CD4-positive, alpha-beta memory T cell (primary cell): ENCODE results near the gene GPR161. TPM values are rescaled to one million over a fixed set of nuclear protein-coding genes. Genes with fewer than 3 reads are reported as not detected.

ENCODE experiments used
- CTCF ChIA-PET: fragments of 350-600 bp; sonication (Branson Sonifier 250); formaldehyde crosslinking; loops from one replicate; lab custom pipeline; 2021; ENCODE audit warnings: inconsistent platforms; ENCODE audit not compliant: partially characterized antibody; lab: Charles Lee
- POLR2A ChIA-PET: fragments of 350-600 bp; sonication (Branson Sonifier 250); formaldehyde crosslinking; loops from one replicate; lab custom pipeline; 2021; ENCODE audit not compliant: partially characterized antibody; lab: Charles Lee
- DNase-seq, 5 donors: peaks; one replicate each; pipeline versions ENCODE4 v3.0.0 to v3.0.0-alpha.2; 2020 to 2022; ENCODE audit warnings: mixed read lengths in 1 of 5
- H3K27ac ChIP-seq: one replicate; pipeline ENCODE4 v1.7.0; 2013; ENCODE audit warnings: low read depth, low read length
- H3K27me3 ChIP-seq: 2 replicates; pipeline ENCODE4 v1.7.0; 2013; ENCODE audit warnings: mild to moderate bottlenecking, low read length, moderate library complexity; ENCODE audit not compliant: insufficient read depth
- H3K36me3 ChIP-seq: 2 replicates; pipeline ENCODE4 v1.7.0; 2013; ENCODE audit warnings: mild to moderate bottlenecking, low read length, moderate library complexity; ENCODE audit not compliant: insufficient read depth
- H3K4me1 ChIP-seq: 2 replicates; pipeline ENCODE4 v1.7.0; 2013; ENCODE audit warnings: mild to moderate bottlenecking, low read length, moderate library complexity; ENCODE audit not compliant: insufficient read depth
- H3K4me3 ChIP-seq, 2 donors: one replicate each; pipeline ENCODE4 v1.7.0; 2013; ENCODE audit warnings: low read length in 2 of 2, mild to moderate bottlenecking in 1 of 2
- H3K9me3 ChIP-seq, 2 donors: one replicate each; pipeline ENCODE4 v1.7.0; 2013; ENCODE audit warnings: low read length in 2 of 2, control low read depth in 1 of 2; ENCODE audit not compliant: control insufficient read depth in 1 of 2
- H3K27ac Mint-ChIP-seq, 7 donors: one replicate each; pipeline ENCODE4 v1.8.0; 2020 to 2021; ENCODE audit warnings: mixed read lengths in 7 of 7, mild to moderate bottlenecking in 6 of 7, inconsistent platforms in 3 of 7, moderate library complexity in 3 of 7
- H3K27me3 Mint-ChIP-seq, 2 donors: one replicate each; pipeline ENCODE4 v1.8.0; 2020 to 2021; ENCODE audit warnings: mixed read lengths in 2 of 2
- H3K36me3 Mint-ChIP-seq, 2 donors: one replicate each; pipeline ENCODE4 v1.8.0; 2020 to 2021; ENCODE audit warnings: mixed read lengths in 2 of 2, inconsistent platforms in 1 of 2, mild to moderate bottlenecking in 1 of 2
- H3K4me1 Mint-ChIP-seq, 4 donors: one replicate each; pipeline ENCODE4 v1.8.0; 2020 to 2021; ENCODE audit warnings: mixed read lengths in 4 of 4, mild to moderate bottlenecking in 1 of 4
- H3K4me3 Mint-ChIP-seq, 8 donors: one replicate each; pipeline ENCODE4 v1.8.0; 2020 to 2021; ENCODE audit warnings: mixed read lengths in 8 of 8, mild to moderate bottlenecking in 7 of 8, moderate library complexity in 6 of 8, inconsistent platforms in 3 of 8
- H3K9me3 Mint-ChIP-seq, 8 donors: one replicate each; pipeline ENCODE4 v1.8.0; 2020 to 2021; ENCODE audit warnings: mixed read lengths in 8 of 8, mild to moderate bottlenecking in 5 of 8, inconsistent platforms in 3 of 8, moderate library complexity in 1 of 8
- intact Hi-C: fragments of 100-400 bp; cut with micrococcal nuclease; formaldehyde crosslinking; loops from one replicate; pipeline ENCODE4 v1.15.1; 2023
- polyA plus RNA-seq, 2 donors: library from polyadenylated mRNA; unstranded; fragments of 300-500 nt; fragmentation: Illumina TruSeq; gene quantifications; one replicate each; pipeline ENCODE4 v1.2.3, GENCODE V29; 2021
- total RNA-seq, 2 experiments: library from RNA; stranded (reverse); gene quantifications; one replicate each; pipeline ENCODE4 v1.2.3, GENCODE V29; 2021

GPR161 gene
- total and polyA plus RNA-seq, 4 experiments from 2014 or later: 0.09 to 0.12 (median 0.10) TPM; not detected in 1

- H3K36me3 ChIP-seq: no peaks in the 10 kb centered on the region
- H3K27me3 Mint-ChIP-seq: peaks cover 0 to 2% of the 10 kb centered on the region in 2 donors
- no peak overlapping the region for H3K27ac ChIP-seq
- H3K9me3 ChIP-seq: no peaks in the 10 kb centered on the region
- intact Hi-C loops: no loop called here
- ChIA-PET CTCF (interaction anchor here (1.2 to 6.8 kb wide), 2 partner anchors 9 to 10 kb away, joined by 3 to 62 read pairs; no protein-coding TSS in a partner anchor), POLR2A (no interaction called here)
- DNase-seq: no peak
- H3K4me3 ChIP-seq: no peak overlapping the region
- H3K4me1 ChIP-seq: no peaks in the 10 kb centered on the region
- no peaks in the 10 kb centered on the region for H3K36me3 Mint-ChIP-seq
- no peak overlapping the region for H3K27ac Mint-ChIP-seq
- no peaks in the 10 kb centered on the region for H3K4me1 Mint-ChIP-seq
- no peaks in the 10 kb centered on the region for H3K27me3 ChIP-seq
- H3K4me3 Mint-ChIP-seq: no peak overlapping the region
- H3K9me3 Mint-ChIP-seq: no peaks in the 10 kb centered on the region
Measured at GRCh38 chr1:168093616-168094015, 43.1 kb downstream of the GPR161 start.

- Histone ChIP-seq H3K27me3 (no peaks in the 10 kb centered on the region), H3K36me3 (no peaks in the 10 kb centered on the region), H3K4me1 (no peaks in the 10 kb centered on the region), H3K4me3 (no peak overlapping the region), H3K9me3 (no peaks in the 10 kb centered on the region), H3K27ac (no peak overlapping the region)
- Mint-ChIP-seq H3K4me1 (no peaks in the 10 kb centered on the region), H3K27ac (no peak overlapping the region), H3K36me3 (no peaks in the 10 kb centered on the region), H3K27me3 (peaks cover 0 to 2% of the 10 kb centered on the region in 2 donors), H3K9me3 (no peaks in the 10 kb centered on the region), H3K4me3 (no peak overlapping the region)
- ChIA-PET POLR2A (no interaction called here), CTCF (interaction anchor here (1.2 to 6.8 kb wide), 2 partner anchors 9 to 10 kb away, joined by 3 to 62 read pairs; no protein-coding TSS in a partner anchor)
- DNase-seq: no peak
- intact Hi-C loops: no loop called here
Measured at GRCh38 chr1:168092566-168093355, 44.0 kb downstream of the GPR161 start.

- CTCF ChIA-PET: interaction anchor here (1.2 to 6.8 kb wide), 2 partner anchors 8 to 10 kb away, joined by 3 to 62 read pairs; no protein-coding TSS in a partner anchor
- H3K27me3 Mint-ChIP-seq: peaks cover 0 to 2% of the 10 kb centered on the region in 2 donors
- no peaks in the 10 kb centered on the region for H3K9me3 ChIP-seq
- no peaks in the 10 kb centered on the region for H3K9me3 Mint-ChIP-seq
- DNase-seq: no peak
- H3K27me3 ChIP-seq: no peaks in the 10 kb centered on the region
- H3K36me3 Mint-ChIP-seq: no peaks in the 10 kb centered on the region
- H3K27ac Mint-ChIP-seq: no peak overlapping the region
- H3K4me3 Mint-ChIP-seq: no peak overlapping the region
- intact Hi-C loops: no loop called here
- H3K36me3 ChIP-seq: no peaks in the 10 kb centered on the region
- POLR2A ChIA-PET: no interaction called here
- no peaks in the 10 kb centered on the region for H3K4me1 ChIP-seq
- H3K4me3 ChIP-seq: no peak overlapping the region
- no peak overlapping the region for H3K27ac ChIP-seq
- no peaks in the 10 kb centered on the region for H3K4me1 Mint-ChIP-seq
Measured at GRCh38 chr1:168091720-168092550, 44.8 kb downstream of the GPR161 start.

- no peak overlapping the region for H3K27ac Mint-ChIP-seq
- Histone ChIP-seq H3K9me3 (no peaks in the 10 kb centered on the region), H3K27me3 (no peaks in the 10 kb centered on the region), H3K4me1 (no peaks in the 10 kb centered on the region), H3K36me3 (no peaks in the 10 kb centered on the region), H3K4me3 (no peak overlapping the region), H3K27ac (no peak overlapping the region)
- no peaks in the 10 kb centered on the region for H3K9me3 Mint-ChIP-seq
- no peaks in the 10 kb centered on the region for H3K36me3 Mint-ChIP-seq
- ChIA-PET CTCF (interaction anchor here (6.8 kb wide), 1 partner anchor 7 kb away, joined by 62 read pairs; no protein-coding TSS in a partner anchor), POLR2A (no interaction called here)
- H3K4me3 Mint-ChIP-seq: no peak overlapping the region
- intact Hi-C loops: no loop called here
- DNase-seq: no peak
- peaks cover 0 to 2% of the 10 kb centered on the region in 2 donors for H3K27me3 Mint-ChIP-seq
- H3K4me1 Mint-ChIP-seq: no peaks in the 10 kb centered on the region
Measured at GRCh38 chr1:168091063-168091462, 45.7 kb downstream of the GPR161 start.

GRCh38 chr1:168090395-168090794 is 46.3 kb downstream of the GPR161 start:
- ChIA-PET POLR2A (no interaction called here), CTCF (interaction anchor here (6.8 kb wide), 1 partner anchor 7 kb away, joined by 62 read pairs; no protein-coding TSS in a partner anchor)
- Mint-ChIP-seq H3K4me3 (no peak overlapping the region), H3K27me3 (peaks cover 0 to 2% of the 10 kb centered on the region in 2 donors), H3K4me1 (no peaks in the 10 kb centered on the region), H3K36me3 (no peaks in the 10 kb centered on the region), H3K9me3 (no peaks in the 10 kb centered on the region), H3K27ac (no peak overlapping the region)
- Histone ChIP-seq H3K36me3 (no peaks in the 10 kb centered on the region), H3K27me3 (no peaks in the 10 kb centered on the region), H3K4me3 (no peak overlapping the region), H3K27ac (no peak overlapping the region), H3K4me1 (no peaks in the 10 kb centered on the region), H3K9me3 (no peaks in the 10 kb centered on the region)
- intact Hi-C loops: no loop called here
- DNase-seq: no peak

GRCh38 chr1:168089979-168090337 is 46.8 kb downstream of the GPR161 start:
- ChIA-PET POLR2A (no interaction called here), CTCF (interaction anchor here (6.8 kb wide), 1 partner anchor 6 kb away, joined by 62 read pairs; no protein-coding TSS in a partner anchor)
- Mint-ChIP-seq H3K27me3 (peaks cover 0 to 2% of the 10 kb centered on the region in 2 donors), H3K9me3 (no peaks in the 10 kb centered on the region), H3K36me3 (no peaks in the 10 kb centered on the region), H3K4me1 (peaks cover 0 to 2% (median 0%) of the 10 kb centered on the region in 4 donors), H3K27ac (no peak overlapping the region), H3K4me3 (no peak overlapping the region)
- no peak for DNase-seq
- Histone ChIP-seq H3K4me1 (peaks cover under 1% of the 10 kb centered on the region), H3K27ac (no peak overlapping the region), H3K36me3 (no peaks in the 10 kb centered on the region), H3K27me3 (no peaks in the 10 kb centered on the region), H3K4me3 (no peak overlapping the region), H3K9me3 (no peaks in the 10 kb centered on the region)
- intact Hi-C loops: loop anchor here (10.0 kb wide), 1 partner anchor 375 kb away; no protein-coding TSS in a partner anchor
